H9 (cell line): ENCODE data around the gene MT1X. TPM values are rescaled to one million over a fixed set of nuclear protein-coding genes. Genes with fewer than 3 reads are reported as not detected.

Source experiments
- DNase-seq: peaks from one replicate; pipeline ENCODE4 v3.0.0-alpha.2; 2017
- H2AFZ ChIP-seq: one replicate; pipeline ENCODE4 v1.6.1; 2013; ENCODE audit warnings: mild to moderate bottlenecking, low read length, control low read depth, moderate library complexity
- H2AK5ac ChIP-seq: 2 replicates; pipeline ENCODE4 v1.6.1; 2013; ENCODE audit warnings: low read length, control low read depth, mixed read lengths; ENCODE audit not compliant: insufficient read length
- H2BK120ac ChIP-seq: one replicate; pipeline ENCODE4 v1.6.1; 2013; ENCODE audit warnings: low read depth, mild to moderate bottlenecking, low read length, control low read depth, inconsistent platforms; ENCODE audit not compliant: poor library complexity, severe bottlenecking
- H2BK12ac ChIP-seq: 2 replicates; pipeline ENCODE4 v1.6.1; 2013; ENCODE audit warnings: low read length, control low read depth, mixed read lengths, low read depth; ENCODE audit not compliant: insufficient read length
- H2BK15ac ChIP-seq: 2 replicates; pipeline ENCODE4 v1.6.1; 2013; ENCODE audit warnings: low read depth, low read length, control low read depth
- H2BK20ac ChIP-seq: one replicate; pipeline ENCODE4 v1.6.1; 2013; ENCODE audit warnings: low read depth, mild to moderate bottlenecking, low read length, control low read depth, inconsistent platforms; ENCODE audit not compliant: poor library complexity, severe bottlenecking
- H2BK5ac ChIP-seq: 2 replicates; pipeline ENCODE4 v1.6.1; 2013; ENCODE audit warnings: low read length, control low read depth, mixed read lengths; ENCODE audit not compliant: insufficient read length
- H3K14ac ChIP-seq: 2 replicates; pipeline ENCODE4 v1.6.1; 2013; ENCODE audit warnings: low read length, control low read depth; ENCODE audit not compliant: insufficient read depth
- H3K18ac ChIP-seq: 2 replicates; pipeline ENCODE4 v1.6.1; 2013; ENCODE audit warnings: low read depth, mild to moderate bottlenecking, mixed read lengths, low read length, control low read depth; ENCODE audit not compliant: insufficient read length
- H3K23ac ChIP-seq: 2 replicates; pipeline ENCODE4 v1.6.1; 2013; ENCODE audit warnings: low read length, control low read depth, mixed read lengths, low read depth; ENCODE audit not compliant: insufficient read length
- H3K23me2 ChIP-seq: 2 replicates; pipeline ENCODE4 v1.6.1; 2013; ENCODE audit warnings: low read depth, mild to moderate bottlenecking, mixed read lengths, low read length, control low read depth; ENCODE audit not compliant: insufficient read length, poor library complexity, severe bottlenecking
- H3K27ac ChIP-seq: 2 replicates; pipeline ENCODE4 v1.5.1; 2013; ENCODE audit warnings: low read length, control low read depth, mixed read lengths, low read depth; ENCODE audit not compliant: insufficient read length
- H3K27me3 ChIP-seq: 2 replicates; pipeline ENCODE4 v1.6.1; 2013; ENCODE audit warnings: low read length, control low read depth, inconsistent platforms; ENCODE audit not compliant: insufficient read depth
- H3K4ac ChIP-seq: 2 replicates; pipeline ENCODE4 v1.6.1; 2013; ENCODE audit warnings: low read depth, mild to moderate bottlenecking, control low read depth, inconsistent platforms, low read length, moderate library complexity
- H3K4me1 ChIP-seq: 2 replicates; pipeline ENCODE4 v1.6.1; 2013; ENCODE audit warnings: low read length, control low read depth, inconsistent platforms; ENCODE audit not compliant: insufficient read depth
- H3K4me2 ChIP-seq: 2 replicates; pipeline ENCODE4 v1.6.1; 2013; ENCODE audit warnings: low read length, control low read depth, mixed read lengths; ENCODE audit not compliant: insufficient read length, insufficient read depth
- H3K56ac ChIP-seq: 2 replicates; pipeline ENCODE4 v1.6.1; 2013; ENCODE audit warnings: low read depth, mild to moderate bottlenecking, mixed read lengths, low read length, control low read depth; ENCODE audit not compliant: insufficient read length
- H3K79me1 ChIP-seq: 2 replicates; pipeline ENCODE4 v1.6.1; 2013; ENCODE audit warnings: low read depth, mild to moderate bottlenecking, moderate library complexity, low read length, control low read depth, inconsistent platforms; ENCODE audit not compliant: insufficient read depth, poor library complexity, severe bottlenecking
- H3K79me2 ChIP-seq: 2 replicates; pipeline ENCODE4 v1.6.1; 2013; ENCODE audit warnings: low read length, control low read depth, inconsistent platforms; ENCODE audit not compliant: insufficient read depth
- H3K9ac ChIP-seq: 2 replicates; pipeline ENCODE4 v1.6.1; 2013; ENCODE audit warnings: low read length, control low read depth, mixed read lengths; ENCODE audit not compliant: insufficient read length; ENCODE audit errors: extremely low read depth
- H3K9me3 ChIP-seq: one replicate; pipeline ENCODE4 v1.6.1; 2013; ENCODE audit warnings: low read depth, low read length, inconsistent platforms; ENCODE audit not compliant: control insufficient read depth
- H3T11ph ChIP-seq: one replicate; pipeline ENCODE4 v1.6.1; 2013; ENCODE audit warnings: mild to moderate bottlenecking, low read length, control low read depth, inconsistent platforms
- H4K20me1 ChIP-seq: one replicate; pipeline ENCODE4 v1.6.1; 2013; ENCODE audit not compliant: control insufficient read depth, insufficient read length, insufficient read depth
- H4K5ac ChIP-seq: 2 replicates; pipeline ENCODE4 v1.6.1; 2013; ENCODE audit warnings: low read depth, mild to moderate bottlenecking, mixed read lengths, low read length, control low read depth; ENCODE audit not compliant: insufficient read length
- H4K8ac ChIP-seq: replicated peaks from 2 replicates; pipeline ENCODE4 v1.6.1; 2013; ENCODE audit warnings: low read length, control low read depth, mixed read lengths, low read depth; ENCODE audit not compliant: insufficient read length
- H4K91ac ChIP-seq: 2 replicates; pipeline ENCODE4 v1.6.1; 2013; ENCODE audit warnings: low read depth, mild to moderate bottlenecking, moderate library complexity, mixed read lengths, low read length, control low read depth; ENCODE audit not compliant: insufficient read length
- H3K27ac Mint-ChIP-seq, 3 experiments: 2 replicates in 2 of 3; 3 replicates in 1 of 3; pipeline ENCODE4 v1.8.0; 2020 to 2021; ENCODE audit warnings: mixed read lengths in 3 of 3, mild to moderate bottlenecking in 1 of 3, moderate library complexity in 1 of 3
- H3K27me3 Mint-ChIP-seq: 2 replicates; pipeline ENCODE4 v1.8.0; 2021; ENCODE audit warnings: low read depth, mild to moderate bottlenecking, moderate library complexity, mixed read lengths
- H3K36me3 Mint-ChIP-seq, 3 experiments: 2 replicates in 2 of 3; 3 replicates in 1 of 3; pipeline ENCODE4 v1.8.0; 2020 to 2021; ENCODE audit warnings: low read depth in 3 of 3, mixed read lengths in 3 of 3; ENCODE audit not compliant: insufficient read depth in 1 of 3
- H3K4me1 Mint-ChIP-seq, 2 experiments: 2 replicates each; pipeline ENCODE4 v1.8.0; 2020; ENCODE audit warnings: mixed read lengths in 2 of 2
- H3K4me3 Mint-ChIP-seq, 2 experiments: 2 replicates in 1 of 2; 3 replicates in 1 of 2; pipeline ENCODE4 v1.8.0; 2020 to 2021; ENCODE audit warnings: mild to moderate bottlenecking in 2 of 2, mixed read lengths in 2 of 2, moderate library complexity in 1 of 2
- H3K9me3 Mint-ChIP-seq, 2 experiments: 2 replicates in 1 of 2; 3 replicates in 1 of 2; pipeline ENCODE4 v1.8.0; 2020; ENCODE audit warnings: mild to moderate bottlenecking in 2 of 2, mixed read lengths in 2 of 2, moderate library complexity in 1 of 2
- CTCF ChIP-seq: fragments of 200-600 bp; sonication (generic); conservative IDR thresholded peaks from 3 replicates; pipeline ENCODE4 v1.8.0; 2021; ENCODE audit warnings: antibody characterized with exemption, mild to moderate bottlenecking
- WGBS: extraction: QIAGEN DNeasy Blood & Tissue Kit; methylation state at CpG from one replicate; pipeline ENCODE4 v1.1.7; 2013; ENCODE audit warnings: missing lambda C conversion rate, low lambda C conversion rate, mixed read lengths; ENCODE audit not compliant: insufficient read length; ENCODE audit errors: extremely low coverage; 5-methylcytosine and 5-hydroxymethylcytosine counted together
- total RNA-seq: library from RNA; stranded (reverse); gene quantifications from 2 replicates; pipeline ENCODE4 v1.2.1, GENCODE V29; 2021

The MT1X gene
- total RNA-seq, 1 experiment from 2014 or later = 32.1 TPM

- Histone ChIP-seq H2BK12ac (no peak overlapping the region), H2BK15ac (no peak overlapping the region), H3K9ac (no peak overlapping the region), H3K4ac (no peak overlapping the region), H4K8ac (no peak overlapping the region), H2BK120ac (no peak overlapping the region), H3K79me2 (no peaks in the 10 kb centered on the region), H3T11ph (no peak overlapping the region), H3K27me3 (peaks cover 30% of the 10 kb centered on the region; the same call in 1 of the 2 replicates), H3K79me1 (no peaks in the 10 kb centered on the region), H4K5ac (no peak overlapping the region), H2AFZ (no peak overlapping the region), H3K4me2 (no peak overlapping the region), H3K4me1 (no peaks in the 10 kb centered on the region), H2AK5ac (no peak overlapping the region), H4K20me1 (no peaks in the 10 kb centered on the region), H3K23ac (no peak overlapping the region), H3K23me2 (no peaks in the 10 kb centered on the region), H2BK20ac (no peak overlapping the region), H4K91ac (no peak overlapping the region), H3K14ac (no peak overlapping the region), H3K18ac (no peak overlapping the region), H2BK5ac (no peak overlapping the region), H3K27ac (no peak overlapping the region), H3K9me3 (no peaks in the 10 kb centered on the region), H3K56ac (no peak overlapping the region)
- Mint-ChIP-seq H3K27me3 (peaks cover 92% of the 10 kb centered on the region), H3K9me3 (no peaks in the 10 kb centered on the region), H3K27ac (no peak overlapping the region), H3K4me1 (peaks cover 2 to 13% of the 10 kb centered on the region in 2 experiments; a peak in 2 of 4 replicates), H3K36me3 (no peaks in the 10 kb centered on the region), H3K4me3 (no peak overlapping the region)
- WGBS = no CpG with 5 or more reads among the region's 2 CpGs
- DNase-seq = no peak
- TF ChIP-seq CTCF = no peak
These were observed 33.0 kb upstream of the MT1X start for GRCh38 chr16:56649271-56649670.
